GM12878 (cell line): ENCODE results near the gene ADGRL3. TPM values are rescaled to one million over a fixed set of nuclear protein-coding genes. Genes with fewer than 3 reads are reported as not detected.

ENCODE experiments used
- ATAC-seq: fragments of 200-7000 bp; cut with Tn5 transposase; 3 replicates; pipeline ENCODE4 v1.9.1; 2020; ENCODE audit warnings: mild to moderate bottlenecking, moderate library complexity
- BruUV-seq: library from RNA; stranded (reverse); fragments of 400-500 nt; replicated peaks from 2 replicates; lab custom pipeline; 2021; lab: Mats Ljungman, UMichigan
- CTCF ChIA-PET: fragments of 300-600 bp; sonication (Branson Sonifier 250); formaldehyde crosslinking; extraction: SDS; loops from one replicate; lab custom pipeline; 2021; ENCODE audit warnings: inconsistent platforms; lab: Yijun Ruan, JAX
- POLR2A ChIA-PET: fragments of 350-600 bp; formaldehyde crosslinking; extraction: SDS; loops from one replicate; lab custom pipeline; 2021; ENCODE audit warnings: inconsistent platforms; lab: Charles Lee
- RAD21 ChIA-PET: fragments of 300-600 bp; sonication (Branson Sonifier 250); formaldehyde crosslinking; loops from one replicate; lab custom pipeline; 2023; ENCODE audit warnings: antibody characterized with exemption; ENCODE audit not compliant: unreplicated experiment; lab: Charles Lee
- SMC1A ChIA-PET: fragments of 300-600 bp; sonication (Branson Sonifier 250); formaldehyde crosslinking; loops from one replicate; lab custom pipeline; 2023; ENCODE audit not compliant: unreplicated experiment, uncharacterized antibody; lab: Charles Lee
- DNase-seq: peaks from one replicate; pipeline ENCODE4 v3.0.0-alpha.2; 2011; ENCODE audit warnings: low read depth, low spot score
- FAIRE-seq: peaks from 3 replicates; lab custom pipeline; 2011; peaks lifted over from hg19 to GRCh38; lab: Jason Lieb, UNC
- H2AFZ ChIP-seq: 2 replicates; pipeline ENCODE4 v1.6.0; 2011; ENCODE audit warnings: low read depth, low read length, control low read depth; ENCODE audit not compliant: control insufficient read depth
- H3K27ac ChIP-seq: 2 replicates; pipeline ENCODE4 v1.5.1; 2011; ENCODE audit warnings: control low read depth; ENCODE audit not compliant: control insufficient read depth, insufficient read depth
- H3K27me3 ChIP-seq, 2 experiments: replicated peaks in 1 of 2; 2 replicates each; pipeline versions ENCODE4 v1.6.0 to v1.6.1; 2011; ENCODE audit warnings: low read length in 1 of 2; ENCODE audit not compliant: control insufficient read depth in 2 of 2, insufficient read depth in 2 of 2
- H3K36me3 ChIP-seq, 2 experiments: 2 replicates each; pipeline ENCODE4 v1.5.1; 2011; ENCODE audit warnings: low read length in 1 of 2; ENCODE audit not compliant: control insufficient read depth in 2 of 2, insufficient read depth in 2 of 2
- H3K4me1 ChIP-seq: 2 replicates; pipeline ENCODE4 v1.6.1; 2011; ENCODE audit warnings: mild to moderate bottlenecking, low read length, moderate library complexity, mixed read lengths; ENCODE audit not compliant: control insufficient read depth, insufficient read depth
- H3K4me2 ChIP-seq: 2 replicates; pipeline ENCODE4 v1.6.0; 2011; ENCODE audit warnings: control low read depth; ENCODE audit not compliant: control insufficient read depth, insufficient read depth
- H3K4me3 ChIP-seq: fragments of 200-600 bp; sonication (generic); 2 replicates; pipeline ENCODE4 v1.5.1; 2016
- H3K79me2 ChIP-seq: 2 replicates; pipeline ENCODE4 v1.6.0; 2011; ENCODE audit warnings: low read length; ENCODE audit not compliant: control insufficient read depth, insufficient read depth
- H3K9ac ChIP-seq: 2 replicates; pipeline ENCODE4 v1.8.0; 2011; ENCODE audit warnings: low read length, control low read depth, mixed read lengths; ENCODE audit not compliant: control insufficient read depth, insufficient read depth
- H3K9me3 ChIP-seq: replicated peaks from 3 replicates; pipeline ENCODE4 v1.5.1; 2011; ENCODE audit warnings: mild to moderate bottlenecking, low read length; ENCODE audit not compliant: control insufficient read depth, insufficient read depth
- H4K20me1 ChIP-seq: 2 replicates; pipeline ENCODE4 v1.6.0; 2011; ENCODE audit not compliant: control insufficient read depth, insufficient read depth
- ASH2L ChIP-seq: fragments of 300-600, 200-600 bp; sonication (generic); IDR thresholded peaks from 2 replicates; pipeline ENCODE4 v1.6.1; 2017; ENCODE audit warnings: low read depth, mild to moderate bottlenecking, borderline replicate concordance
- CBFB ChIP-seq: IDR thresholded peaks from 2 replicates; pipeline ENCODE4 v1.6.1; 2016; ENCODE audit warnings: antibody characterized with exemption, low read depth
- CEBPB ChIP-seq, 2 experiments: fragments of 150-350 bp in 1 of 2; IDR thresholded peaks; 2 replicates each; pipeline ENCODE4 v1.6.1; 2012 to 2014; ENCODE audit warnings: low read depth in 2 of 2, low read length in 2 of 2, borderline replicate concordance in 1 of 2, inconsistent platforms in 1 of 2
- E2F4 ChIP-seq: IDR thresholded peaks from 2 replicates; pipeline ENCODE4 v1.6.1; 2012; ENCODE audit warnings: low read depth, low read length, improper control_type of control experiment
- IKZF2 ChIP-seq, 2 experiments: fragments of 450-650 bp; IDR thresholded peaks; 2 replicates each; pipeline ENCODE4 v1.6.1; 2017; ENCODE audit warnings: mild to moderate bottlenecking in 2 of 2, moderate library complexity in 2 of 2
- IRF3 ChIP-seq: fragments of 450-650 bp; IDR thresholded peaks from 2 replicates; pipeline ENCODE4 v1.6.1; 2014; ENCODE audit warnings: mild to moderate bottlenecking
- KAT2A ChIP-seq: conservative IDR thresholded peaks from 2 replicates; pipeline ENCODE4 v1.6.1; 2011; ENCODE audit warnings: low read depth, low read length; ENCODE audit not compliant: control insufficient read depth
- MYC ChIP-seq: IDR thresholded peaks from 2 replicates; pipeline ENCODE4 v1.6.1; 2011; ENCODE audit warnings: mild to moderate bottlenecking, low read length, moderate library complexity, inconsistent platforms; ENCODE audit not compliant: insufficient read depth, insufficient replicate concordance, insufficient read length, severe bottlenecking
- NBN ChIP-seq: fragments of 450-650 bp; IDR thresholded peaks from 2 replicates; pipeline ENCODE4 v1.6.1; 2016
- NKRF ChIP-seq: fragments of 450-650 bp; conservative IDR thresholded peaks from 2 replicates; pipeline ENCODE4 v1.6.1; 2017; ENCODE audit warnings: mild to moderate bottlenecking, moderate library complexity
- NR2C2 ChIP-seq: IDR thresholded peaks from 2 replicates; pipeline ENCODE4 v1.6.1; 2011; ENCODE audit warnings: borderline replicate concordance, low read depth; ENCODE audit not compliant: control insufficient read depth, insufficient read length
- RCOR1 ChIP-seq: conservative IDR thresholded peaks from 2 replicates; pipeline ENCODE4 v1.6.1; 2012; ENCODE audit warnings: low read depth, low read length, improper control_type of control experiment
- SMAD1 ChIP-seq: fragments of 450-650 bp; IDR thresholded peaks from 2 replicates; pipeline ENCODE4 v1.6.1; 2018; ENCODE audit warnings: mild to moderate bottlenecking, low read depth; ENCODE audit not compliant: partially characterized antibody
- SREBF1 ChIP-seq: IDR thresholded peaks from 2 replicates; pipeline ENCODE4 v1.6.1; 2012; ENCODE audit warnings: mild to moderate bottlenecking, low read length
- ZBED1 ChIP-seq: IDR thresholded peaks from 2 replicates; pipeline ENCODE4 v1.6.1; 2016; ENCODE audit warnings: borderline replicate concordance
- ZBTB4 ChIP-seq: fragments of 450-650 bp; formaldehyde crosslinking; IDR thresholded peaks from 2 replicates; pipeline ENCODE4 v1.4.0; 2022; ENCODE audit warnings: mild to moderate bottlenecking, moderate library complexity
- ZNF384 ChIP-seq: IDR thresholded peaks from 2 replicates; pipeline ENCODE4 v1.6.1; 2012; ENCODE audit warnings: low read depth, mild to moderate bottlenecking, low read length, improper control_type of control experiment, borderline replicate concordance
- ZSCAN29 ChIP-seq: fragments of 450-650 bp; IDR thresholded peaks from 2 replicates; pipeline ENCODE4 v1.6.1; 2017; ENCODE audit warnings: mild to moderate bottlenecking, moderate library complexity
- WGBS: methylation state at CpG from one replicate; pipeline ENCODE4 v1.1.6; 2016; ENCODE audit warnings: low lambda C conversion rate; ENCODE audit not compliant: insufficient replicate concordance, insufficient coverage; ENCODE audit errors: missing lambda C conversion rate; 5-methylcytosine and 5-hydroxymethylcytosine counted together
- in situ Hi-C: fragments of 300-500 bp; cut with MboI; formaldehyde crosslinking; loops from 9 replicates; pipeline ENCODE4 v1.14.3; 2018; ENCODE audit warnings: mixed read lengths
- intact Hi-C: fragments of 100-400 bp; cut with micrococcal nuclease; formaldehyde crosslinking; loops from one replicate; pipeline ENCODE4 v1.14.2; 2022; ENCODE audit not compliant: unreplicated experiment
- polyA plus RNA-seq, 11 experiments: library from polyadenylated mRNA; depleted of rRNA in 4 of 11; unstranded in 6 of 11; stranded (reverse) in 5 of 11; fragments of >200 nt; fragmentation: Nextera tagmentation in 4 of 11; fragmentation: Illumina TruSeq in 1 of 11; extraction: Ambion mirVana in 4 of 11; extraction: Trizol in 1 of 11; gene quantifications; 1 replicate in 1 of 11; 2 replicates in 10 of 11; pipeline versions ENCODE4 v1.2.1 to v1.2.3, GENCODE V29; 2011 to 2016; ENCODE audit warnings: inconsistent platforms in 2 of 11, missing spikeins in 2 of 11, low read depth in 1 of 11
- total RNA-seq, 4 experiments: library from RNA; depleted of rRNA in 3 of 4; stranded (reverse); fragments of >200 nt in 3 of 4; fragmentation: Illumina TruSeq in 1 of 4; extraction: Trizol in 1 of 4; gene quantifications; 2 replicates each; pipeline versions ENCODE4 v1.2.1 to v1.2.3, GENCODE V29; 2013 to 2021

Gene ADGRL3
- total and polyA plus RNA-seq, 10 of the 15 experiments (the other 5 are each of a cell fraction or from before 2014, with no cell fraction given) = 1.1 TPM; not detected in 9

- no peaks in the 10 kb centered on the region for H3K79me2 ChIP-seq
- DNase-seq (no peak), ATAC-seq (no peak), FAIRE-seq (no peak)
- H3K4me3 ChIP-seq = no peak overlapping the region
- SMC1A ChIA-PET = no interaction called here
- BruUV-seq = no TSS peak
- H2AFZ ChIP-seq = no peak overlapping the region
- no peaks in the 10 kb centered on the region for H3K36me3 ChIP-seq
- no peaks in the 10 kb centered on the region for H3K9me3 ChIP-seq
- in situ Hi-C loops (no loop called here), intact Hi-C loops (no loop called here)
- H3K27me3 ChIP-seq = no peaks in the 10 kb centered on the region
- CTCF ChIA-PET = interaction anchor here (0.7 to 1.4 kb wide), 4 partner anchors 13 to 845 kb away, joined by 3 to 4 read pairs (median 3); no protein-coding TSS in a partner anchor
- POLR2A ChIA-PET = no interaction called here
- no peak overlapping the region for H3K4me2 ChIP-seq
- TF ChIP-seq IKZF2 (IDR thresholded peaks at IDR 0.05) (no peak), ZBTB4 (CRISPR knock-in tag) (no peak), SREBF1 (no peak), CEBPB (IDR thresholded peaks at IDR 0.05; ENCODE audit: borderline replicate concordance in 1 of 2, low read depth in 2 of 2, low read length in 2 of 2) (no peak), ASH2L (no peak), NBN (no peak), E2F4 (no peak), IRF3 (no peak), NR2C2 (no peak), ZBED1 (no peak), RCOR1 (no peak), KAT2A (no peak), SMAD1 (no peak), NKRF (no peak), CBFB (no peak), ZSCAN29 (no peak), ZNF384 (no peak), MYC (no peak)
- WGBS = 0% methylated on average over 1 of the region's 1 CpG
- H3K4me1 ChIP-seq = no peaks in the 10 kb centered on the region
- RAD21 ChIA-PET = no interaction called here
- no peak overlapping the region for H3K9ac ChIP-seq
- H4K20me1 ChIP-seq = no peaks in the 10 kb centered on the region
- H3K27ac ChIP-seq = no peak overlapping the region
Observed at GRCh38 chr4:62077406-62077805, 877.3 kb downstream of the ADGRL3 start.
